NCI-H2081 treated with DMSO at 0.1 percent for 48 hours (cell line): ENCODE results near the gene RXFP1.
A peak's percentile ranks its signal among the peaks of the same experiment; 100 is the strongest.
"Not testable (repeated sequence)": the region's sequence is repeated elsewhere in the genome, so short reads cannot be mapped to it uniquely, and the experiment has no call there.

Source experiments
- DNase-seq: peaks from one replicate; lab custom pipeline; 2025; lab: John Stamatoyannopoulos, UW

RXFP1 gene

GRCh38 chr4:158617956-158618355 lies 96.3 kb downstream of the RXFP1 start:
- DNase-seq, result no peak

GRCh38 chr4:158621729-158622128 lies 100.0 kb downstream of the RXFP1 start:
- no peak for DNase-seq

- no peak for DNase-seq
Measured at GRCh38 chr4:158622251-158622650, 100.6 kb downstream of the RXFP1 start.

- DNase-seq, result no peak
Measured at GRCh38 chr4:158624889-158625478, 103.3 kb downstream of the RXFP1 start.

GRCh38 chr4:158625544-158625943 lies 103.9 kb downstream of the RXFP1 start:
- DNase-seq, result no peak

GRCh38 chr4:158630893-158631292 lies 109.2 kb downstream of the RXFP1 start:
- no peak for DNase-seq

GRCh38 chr4:158636619-158637018 lies 114.9 kb downstream of the RXFP1 start:
- DNase-seq, result no peak

- no peak for DNase-seq
Measured at GRCh38 chr4:158644356-158644755, 122.7 kb downstream of the RXFP1 start.

GRCh38 chr4:158644760-158645159 lies 123.1 kb downstream of the RXFP1 start:
- DNase-seq, result no peak

GRCh38 chr4:158649111-158649680 lies 127.5 kb downstream of the RXFP1 start:
- DNase-seq, result no peak

- DNase-seq, result no peak
Measured at GRCh38 chr4:158652920-158653319, 131.2 kb downstream of the RXFP1 start.

GRCh38 chr4:158656439-158656838 lies 134.8 kb downstream of the RXFP1 start:
- no peak for DNase-seq

- no peak for DNase-seq
Measured at GRCh38 chr4:158657291-158657690, 135.6 kb downstream of the RXFP1 start.

GRCh38 chr4:158663255-158663654 lies 141.6 kb downstream of the RXFP1 start:
- not testable (repeated sequence) for DNase-seq

- not testable (repeated sequence) for DNase-seq
Measured at GRCh38 chr4:158663707-158664625, 142.3 kb downstream of the RXFP1 start.

- DNase-seq, result no peak
Measured at GRCh38 chr4:158664806-158665205, 143.1 kb downstream of the RXFP1 start.

GRCh38 chr4:158666892-158667291 lies 145.2 kb downstream of the RXFP1 start:
- no peak for DNase-seq

GRCh38 chr4:158667651-158668198 lies 146.0 kb downstream of the RXFP1 start:
- no peak for DNase-seq

- DNase-seq, result no peak
Measured at GRCh38 chr4:158669310-158669709, 147.6 kb downstream of the RXFP1 start.

GRCh38 chr4:158670975-158671664 lies 149.4 kb downstream of the RXFP1 start:
- peak; percentile 3 for DNase-seq

- no peak for DNase-seq
Measured at GRCh38 chr4:158671665-158671914, 149.9 kb downstream of the RXFP1 start, which contains the start of gene C4orf46. C4orf46 (minus strand) TSS chr4:158671887; CDS start chr4:158671801, 86 bp downstream.
